H9 (cell line): Measurements from ENCODE around the gene HECW1. TPM values are rescaled to one million over a fixed set of nuclear protein-coding genes. Genes with fewer than 3 reads are reported as not detected.

Experiments
- DNase-seq: peaks from one replicate; pipeline ENCODE4 v3.0.0-alpha.2; 2017
- H2AFZ ChIP-seq: one replicate; pipeline ENCODE4 v1.6.1; 2013; ENCODE audit warnings: mild to moderate bottlenecking, low read length, control low read depth, moderate library complexity
- H2AK5ac ChIP-seq: 2 replicates; pipeline ENCODE4 v1.6.1; 2013; ENCODE audit warnings: low read length, control low read depth, mixed read lengths; ENCODE audit not compliant: insufficient read length
- H2BK120ac ChIP-seq: one replicate; pipeline ENCODE4 v1.6.1; 2013; ENCODE audit warnings: low read depth, mild to moderate bottlenecking, low read length, control low read depth, inconsistent platforms; ENCODE audit not compliant: poor library complexity, severe bottlenecking
- H2BK12ac ChIP-seq: 2 replicates; pipeline ENCODE4 v1.6.1; 2013; ENCODE audit warnings: low read length, control low read depth, mixed read lengths, low read depth; ENCODE audit not compliant: insufficient read length
- H2BK15ac ChIP-seq: 2 replicates; pipeline ENCODE4 v1.6.1; 2013; ENCODE audit warnings: low read depth, low read length, control low read depth
- H2BK20ac ChIP-seq: one replicate; pipeline ENCODE4 v1.6.1; 2013; ENCODE audit warnings: low read depth, mild to moderate bottlenecking, low read length, control low read depth, inconsistent platforms; ENCODE audit not compliant: poor library complexity, severe bottlenecking
- H2BK5ac ChIP-seq: 2 replicates; pipeline ENCODE4 v1.6.1; 2013; ENCODE audit warnings: low read length, control low read depth, mixed read lengths; ENCODE audit not compliant: insufficient read length
- H3K14ac ChIP-seq: 2 replicates; pipeline ENCODE4 v1.6.1; 2013; ENCODE audit warnings: low read length, control low read depth; ENCODE audit not compliant: insufficient read depth
- H3K18ac ChIP-seq: 2 replicates; pipeline ENCODE4 v1.6.1; 2013; ENCODE audit warnings: low read depth, mild to moderate bottlenecking, mixed read lengths, low read length, control low read depth; ENCODE audit not compliant: insufficient read length
- H3K23ac ChIP-seq: 2 replicates; pipeline ENCODE4 v1.6.1; 2013; ENCODE audit warnings: low read length, control low read depth, mixed read lengths, low read depth; ENCODE audit not compliant: insufficient read length
- H3K23me2 ChIP-seq: 2 replicates; pipeline ENCODE4 v1.6.1; 2013; ENCODE audit warnings: low read depth, mild to moderate bottlenecking, mixed read lengths, low read length, control low read depth; ENCODE audit not compliant: insufficient read length, poor library complexity, severe bottlenecking
- H3K27ac ChIP-seq: 2 replicates; pipeline ENCODE4 v1.5.1; 2013; ENCODE audit warnings: low read length, control low read depth, mixed read lengths, low read depth; ENCODE audit not compliant: insufficient read length
- H3K27me3 ChIP-seq: 2 replicates; pipeline ENCODE4 v1.6.1; 2013; ENCODE audit warnings: low read length, control low read depth, inconsistent platforms; ENCODE audit not compliant: insufficient read depth
- H3K4ac ChIP-seq: 2 replicates; pipeline ENCODE4 v1.6.1; 2013; ENCODE audit warnings: low read depth, mild to moderate bottlenecking, control low read depth, inconsistent platforms, low read length, moderate library complexity
- H3K4me1 ChIP-seq: 2 replicates; pipeline ENCODE4 v1.6.1; 2013; ENCODE audit warnings: low read length, control low read depth, inconsistent platforms; ENCODE audit not compliant: insufficient read depth
- H3K4me2 ChIP-seq: 2 replicates; pipeline ENCODE4 v1.6.1; 2013; ENCODE audit warnings: low read length, control low read depth, mixed read lengths; ENCODE audit not compliant: insufficient read length, insufficient read depth
- H3K56ac ChIP-seq: 2 replicates; pipeline ENCODE4 v1.6.1; 2013; ENCODE audit warnings: low read depth, mild to moderate bottlenecking, mixed read lengths, low read length, control low read depth; ENCODE audit not compliant: insufficient read length
- H3K79me1 ChIP-seq: 2 replicates; pipeline ENCODE4 v1.6.1; 2013; ENCODE audit warnings: low read depth, mild to moderate bottlenecking, moderate library complexity, low read length, control low read depth, inconsistent platforms; ENCODE audit not compliant: insufficient read depth, poor library complexity, severe bottlenecking
- H3K79me2 ChIP-seq: 2 replicates; pipeline ENCODE4 v1.6.1; 2013; ENCODE audit warnings: low read length, control low read depth, inconsistent platforms; ENCODE audit not compliant: insufficient read depth
- H3K9ac ChIP-seq: 2 replicates; pipeline ENCODE4 v1.6.1; 2013; ENCODE audit warnings: low read length, control low read depth, mixed read lengths; ENCODE audit not compliant: insufficient read length; ENCODE audit errors: extremely low read depth
- H3K9me3 ChIP-seq: one replicate; pipeline ENCODE4 v1.6.1; 2013; ENCODE audit warnings: low read depth, low read length, inconsistent platforms; ENCODE audit not compliant: control insufficient read depth
- H3T11ph ChIP-seq: one replicate; pipeline ENCODE4 v1.6.1; 2013; ENCODE audit warnings: mild to moderate bottlenecking, low read length, control low read depth, inconsistent platforms
- H4K20me1 ChIP-seq: one replicate; pipeline ENCODE4 v1.6.1; 2013; ENCODE audit not compliant: control insufficient read depth, insufficient read length, insufficient read depth
- H4K5ac ChIP-seq: 2 replicates; pipeline ENCODE4 v1.6.1; 2013; ENCODE audit warnings: low read depth, mild to moderate bottlenecking, mixed read lengths, low read length, control low read depth; ENCODE audit not compliant: insufficient read length
- H4K8ac ChIP-seq: replicated peaks from 2 replicates; pipeline ENCODE4 v1.6.1; 2013; ENCODE audit warnings: low read length, control low read depth, mixed read lengths, low read depth; ENCODE audit not compliant: insufficient read length
- H4K91ac ChIP-seq: 2 replicates; pipeline ENCODE4 v1.6.1; 2013; ENCODE audit warnings: low read depth, mild to moderate bottlenecking, moderate library complexity, mixed read lengths, low read length, control low read depth; ENCODE audit not compliant: insufficient read length
- H3K27ac Mint-ChIP-seq, 3 experiments: 2 replicates in 2 of 3; 3 replicates in 1 of 3; pipeline ENCODE4 v1.8.0; 2020 to 2021; ENCODE audit warnings: mixed read lengths in 3 of 3, mild to moderate bottlenecking in 1 of 3, moderate library complexity in 1 of 3
- H3K27me3 Mint-ChIP-seq: 2 replicates; pipeline ENCODE4 v1.8.0; 2021; ENCODE audit warnings: low read depth, mild to moderate bottlenecking, moderate library complexity, mixed read lengths
- H3K36me3 Mint-ChIP-seq, 3 experiments: 2 replicates in 2 of 3; 3 replicates in 1 of 3; pipeline ENCODE4 v1.8.0; 2020 to 2021; ENCODE audit warnings: low read depth in 3 of 3, mixed read lengths in 3 of 3; ENCODE audit not compliant: insufficient read depth in 1 of 3
- H3K4me1 Mint-ChIP-seq, 2 experiments: 2 replicates each; pipeline ENCODE4 v1.8.0; 2020; ENCODE audit warnings: mixed read lengths in 2 of 2
- H3K4me3 Mint-ChIP-seq, 2 experiments: 2 replicates in 1 of 2; 3 replicates in 1 of 2; pipeline ENCODE4 v1.8.0; 2020 to 2021; ENCODE audit warnings: mild to moderate bottlenecking in 2 of 2, mixed read lengths in 2 of 2, moderate library complexity in 1 of 2
- H3K9me3 Mint-ChIP-seq, 2 experiments: 2 replicates in 1 of 2; 3 replicates in 1 of 2; pipeline ENCODE4 v1.8.0; 2020; ENCODE audit warnings: mild to moderate bottlenecking in 2 of 2, mixed read lengths in 2 of 2, moderate library complexity in 1 of 2
- WGBS: extraction: QIAGEN DNeasy Blood & Tissue Kit; methylation state at CpG from one replicate; pipeline ENCODE4 v1.1.7; 2013; ENCODE audit warnings: missing lambda C conversion rate, low lambda C conversion rate, mixed read lengths; ENCODE audit not compliant: insufficient read length; ENCODE audit errors: extremely low coverage; 5-methylcytosine and 5-hydroxymethylcytosine counted together
- total RNA-seq: library from RNA; stranded (reverse); gene quantifications from 2 replicates; pipeline ENCODE4 v1.2.1, GENCODE V29; 2021
- TF ChIP-seq, protein P1 (sequence below): fragments of 200-600 bp; sonication (generic); conservative IDR thresholded peaks from 3 replicates; pipeline ENCODE4 v1.8.0; 2021; ENCODE audit warnings: antibody characterized with exemption, mild to moderate bottlenecking

The HECW1 gene
- total RNA-seq, 1 experiment from 2014 or later, result 5.0 TPM

- Histone ChIP-seq H3K27me3 (no peaks in the 10 kb centered on the region), H2AFZ (no peak overlapping the region), H3K4ac (no peak overlapping the region), H3K27ac (peak overlapping the region; percentile 13), H4K20me1 (peaks cover 3% of the 10 kb centered on the region), H3K79me2 (no peaks in the 10 kb centered on the region), H2BK15ac (no peak overlapping the region), H3T11ph (no peak overlapping the region), H2BK5ac (no peak overlapping the region), H4K8ac (peak overlapping the region; percentile 10), H2BK20ac (no peak overlapping the region), H4K91ac (no peak overlapping the region), H2AK5ac (no peak overlapping the region), H3K18ac (peak overlapping the region; percentile 6), H3K23ac (no peak overlapping the region), H3K23me2 (no peaks in the 10 kb centered on the region), H3K4me1 (peaks cover 17% of the 10 kb centered on the region; the same call in 1 of the 2 replicates), H2BK120ac (no peak overlapping the region), H3K14ac (peak overlapping the region; percentile 30), H4K5ac (peak overlapping the region; percentile 25), H3K9me3 (no peaks in the 10 kb centered on the region), H3K9ac (no peak overlapping the region), H3K79me1 (no peaks in the 10 kb centered on the region), H2BK12ac (peak overlapping the region; percentile 7), H3K56ac (no peak overlapping the region), H3K4me2 (no peak overlapping the region)
- no peaks in the 10 kb centered on the region for H3K9me3 Mint-ChIP-seq
- H3K27me3 Mint-ChIP-seq, result no peaks in the 10 kb centered on the region
- DNase-seq, result no peak
- H3K4me1 Mint-ChIP-seq, result peaks cover 37 to 39% of the 10 kb centered on the region in 2 experiments
- H3K27ac Mint-ChIP-seq, result no peak overlapping the region
- H3K36me3 Mint-ChIP-seq, result no peaks in the 10 kb centered on the region
- no peak overlapping the region for H3K4me3 Mint-ChIP-seq
- TF ChIP-seq, protein P1, sequence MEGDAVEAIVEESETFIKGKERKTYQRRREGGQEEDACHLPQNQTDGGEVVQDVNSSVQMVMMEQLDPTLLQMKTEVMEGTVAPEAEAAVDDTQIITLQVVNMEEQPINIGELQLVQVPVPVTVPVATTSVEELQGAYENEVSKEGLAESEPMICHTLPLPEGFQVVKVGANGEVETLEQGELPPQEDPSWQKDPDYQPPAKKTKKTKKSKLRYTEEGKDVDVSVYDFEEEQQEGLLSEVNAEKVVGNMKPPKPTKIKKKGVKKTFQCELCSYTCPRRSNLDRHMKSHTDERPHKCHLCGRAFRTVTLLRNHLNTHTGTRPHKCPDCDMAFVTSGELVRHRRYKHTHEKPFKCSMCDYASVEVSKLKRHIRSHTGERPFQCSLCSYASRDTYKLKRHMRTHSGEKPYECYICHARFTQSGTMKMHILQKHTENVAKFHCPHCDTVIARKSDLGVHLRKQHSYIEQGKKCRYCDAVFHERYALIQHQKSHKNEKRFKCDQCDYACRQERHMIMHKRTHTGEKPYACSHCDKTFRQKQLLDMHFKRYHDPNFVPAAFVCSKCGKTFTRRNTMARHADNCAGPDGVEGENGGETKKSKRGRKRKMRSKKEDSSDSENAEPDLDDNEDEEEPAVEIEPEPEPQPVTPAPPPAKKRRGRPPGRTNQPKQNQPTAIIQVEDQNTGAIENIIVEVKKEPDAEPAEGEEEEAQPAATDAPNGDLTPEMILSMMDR, result no peak
- 100% methylated on average over 1 of the region's 7 CpGs for WGBS
These were observed 86.2 kb downstream of the HECW1 start for GRCh38 chr7:43198599-43199090.
